HepG2 (cell line): ENCODE results near the gene NACC2. TPM values are rescaled to one million over a fixed set of nuclear protein-coding genes. Genes with fewer than 3 reads are reported as not detected.

Experiments
- EED ChIP-seq: sonication (generic); formaldehyde crosslinking; IDR thresholded peaks from 2 replicates; pipeline ENCODE4 v1.5.0; 2020; ENCODE audit warnings: mild to moderate bottlenecking, missing genetic modification reagents
- GZF1 ChIP-seq: sonication (generic); formaldehyde crosslinking; IDR thresholded peaks from 2 replicates; pipeline ENCODE4 v1.5.1; 2020; ENCODE audit warnings: mild to moderate bottlenecking, missing genetic modification reagents
- KLF9 ChIP-seq: IDR thresholded peaks from 2 replicates; pipeline ENCODE4 v1.6.1; 2016; ENCODE audit warnings: low read depth
- MTF1 ChIP-seq: sonication (generic); formaldehyde crosslinking; IDR thresholded peaks from 2 replicates; pipeline ENCODE4 v1.5.0; 2020; ENCODE audit warnings: missing genetic modification reagents
- NFE2 ChIP-seq: sonication (generic); formaldehyde crosslinking; IDR thresholded peaks from 2 replicates; pipeline ENCODE4 v1.4.0; 2020; ENCODE audit warnings: missing genetic modification reagents
- PAF1 ChIP-seq: IDR thresholded peaks from 2 replicates; pipeline ENCODE4 v1.6.1; 2016; ENCODE audit warnings: missing genetic modification reagents, missing compliant biosample characterization
- PHF5A ChIP-seq: IDR thresholded peaks from one replicate; pipeline ENCODE4 v1.6.1; 2018; ENCODE audit warnings: low read depth, missing genetic modification reagents; ENCODE audit not compliant: unreplicated experiment
- PPARG ChIP-seq: conservative IDR thresholded peaks from 2 replicates; pipeline ENCODE4 v1.6.1; 2016; ENCODE audit warnings: missing biosample characterization, missing genetic modification reagents
- REL ChIP-seq: sonication (generic); formaldehyde crosslinking; conservative IDR thresholded peaks from 2 replicates; pipeline ENCODE4 v1.8.0; 2022; ENCODE audit warnings: mild to moderate bottlenecking, missing genetic modification reagents, moderate library complexity
- SMAD9 ChIP-seq: sonication (generic); formaldehyde crosslinking; IDR thresholded peaks from 2 replicates; pipeline ENCODE4 v1.5.1; 2020; ENCODE audit warnings: mild to moderate bottlenecking, missing genetic modification reagents
- SRSF1 ChIP-seq: fragments of 200-400 bp; formaldehyde crosslinking; optimal IDR thresholded peaks from 2 replicates; pipeline ENCODE3; 2017; ENCODE audit warnings: mild to moderate bottlenecking, low read depth, low read length, moderate library complexity
- TARDBP ChIP-seq: sonication (generic); formaldehyde crosslinking; IDR thresholded peaks from 2 replicates; pipeline ENCODE4 v1.8.0; 2022; ENCODE audit warnings: mild to moderate bottlenecking, missing genetic modification reagents
- TCF7 ChIP-seq: sonication (generic); IDR thresholded peaks from 2 replicates; pipeline ENCODE4 v1.6.1; 2016; ENCODE audit warnings: antibody characterized with exemption, low read depth
- ZNF501 ChIP-seq: sonication (generic); formaldehyde crosslinking; IDR thresholded peaks from 2 replicates; pipeline ENCODE4 v1.5.1; 2020; ENCODE audit warnings: mild to moderate bottlenecking, moderate library complexity, missing genetic modification reagents
- ZNF562 ChIP-seq: sonication (generic); formaldehyde crosslinking; IDR thresholded peaks from 2 replicates; pipeline ENCODE4 v1.8.0; 2022; ENCODE audit warnings: missing genetic modification reagents, borderline replicate concordance
- polyA plus RNA-seq, 8 experiments: library from polyadenylated mRNA; depleted of rRNA in 3 of 8; stranded (reverse) in 7 of 8; unstranded in 1 of 8; fragments of >200 nt; fragmentation: Illumina TruSeq in 4 of 8; extraction: Trizol in 4 of 8; gene quantifications; 2 replicates each; pipeline versions ENCODE4 v1.2.1 to v1.2.3, GENCODE V29; 2011 to 2016; ENCODE audit warnings: low read depth in 4 of 8, missing spikeins in 1 of 8, mixed read lengths in 1 of 8; ENCODE audit not compliant: insufficient read depth in 1 of 8
- total RNA-seq, 5 experiments: library from RNA; depleted of rRNA; stranded (reverse); fragments of >200 nt; fragmentation: Illumina TruSeq; extraction: Trizol; gene quantifications; 2 replicates each; pipeline ENCODE4 v1.2.3, GENCODE V29; 2016; ENCODE audit warnings: low read depth in 1 of 5
- TF ChIP-seq, protein P1 (sequence below): sonication (generic); formaldehyde crosslinking; IDR thresholded peaks from 2 replicates; pipeline ENCODE4 v1.8.0; 2022; ENCODE audit warnings: mild to moderate bottlenecking, missing genetic modification reagents, borderline replicate concordance
- TF ChIP-seq, protein P2 (sequence below): sonication (generic); formaldehyde crosslinking; IDR thresholded peaks from 2 replicates; pipeline ENCODE4 v1.4.0; 2020; ENCODE audit warnings: mild to moderate bottlenecking, missing genetic modification reagents
- TF ChIP-seq, protein P3 (sequence below): sonication (generic); formaldehyde crosslinking; IDR thresholded peaks from 2 replicates; pipeline ENCODE4 v1.8.0; 2022; ENCODE audit warnings: missing genetic modification reagents, mild to moderate bottlenecking, inconsistent platforms, borderline replicate concordance

The NACC2 gene
- total and polyA plus RNA-seq, 2 of the 13 experiments (the other 11 are each of a cell fraction or from before 2014, with no cell fraction given) = 5.9 to 12.3 TPM

DNA sequence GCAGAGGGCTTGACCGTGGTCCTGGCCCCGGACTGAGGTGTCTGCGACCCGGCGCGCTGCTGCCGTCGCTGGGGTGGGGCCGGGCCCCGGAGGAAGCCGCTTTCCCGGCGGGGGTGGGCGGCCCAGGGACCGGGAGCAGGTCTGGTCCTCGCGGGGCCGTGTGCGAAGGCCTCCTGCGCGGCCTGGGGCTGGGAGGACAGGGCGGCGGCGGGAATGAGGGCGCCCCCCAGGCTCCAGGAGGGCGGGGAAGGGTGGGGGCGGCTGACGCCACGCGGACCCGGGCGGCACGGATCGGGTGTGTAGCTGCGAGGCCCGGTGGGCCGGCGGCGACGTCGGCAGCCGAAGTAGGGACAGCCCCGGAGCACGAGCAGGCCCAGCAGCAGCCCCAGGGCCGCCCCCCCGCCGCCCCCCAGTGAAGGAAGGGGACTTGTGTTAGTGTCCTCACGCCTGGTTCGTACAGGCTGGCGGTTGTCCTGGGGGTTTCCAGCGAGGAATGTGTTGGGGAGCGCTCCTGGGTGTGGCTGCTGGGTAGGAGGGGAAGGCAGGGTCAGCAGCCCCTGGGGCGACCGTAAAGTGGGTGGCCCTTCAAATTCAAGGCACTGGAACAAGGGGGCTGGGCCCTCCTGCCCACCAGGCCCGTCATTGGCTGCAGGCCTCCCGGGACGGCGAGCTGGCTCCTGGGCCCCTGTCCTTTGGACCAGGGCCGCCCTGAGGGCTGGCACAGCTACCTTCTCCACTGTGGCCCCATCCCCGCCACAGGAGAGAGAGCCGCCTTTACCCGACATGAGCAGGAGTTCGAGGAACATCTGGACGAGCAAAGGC lies 24.2 kb upstream of the NACC2 start (continued):
- TF ChIP-seq, protein P1, sequence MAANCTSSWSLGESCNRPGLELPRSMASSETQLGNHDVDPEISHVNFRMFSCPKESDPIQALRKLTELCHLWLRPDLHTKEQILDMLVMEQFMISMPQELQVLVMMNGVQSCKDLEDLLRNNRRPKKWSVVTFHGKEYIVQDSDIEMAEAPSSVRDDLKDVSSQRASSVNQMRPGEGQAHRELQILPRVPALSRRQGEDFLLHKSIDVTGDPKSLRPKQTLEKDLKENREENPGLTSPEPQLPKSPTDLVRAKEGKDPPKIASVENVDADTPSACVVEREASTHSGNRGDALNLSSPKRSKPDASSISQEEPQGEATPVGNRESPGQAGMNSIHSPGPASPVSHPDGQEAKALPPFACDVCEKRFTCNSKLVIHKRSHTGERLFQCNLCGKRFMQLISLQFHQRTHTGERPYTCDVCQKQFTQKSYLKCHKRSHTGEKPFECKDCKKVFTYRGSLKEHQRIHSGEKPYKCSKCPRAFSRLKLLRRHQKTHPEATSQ (CRISPR knock-in tag) = no peak
- TF ChIP-seq, protein P2, sequence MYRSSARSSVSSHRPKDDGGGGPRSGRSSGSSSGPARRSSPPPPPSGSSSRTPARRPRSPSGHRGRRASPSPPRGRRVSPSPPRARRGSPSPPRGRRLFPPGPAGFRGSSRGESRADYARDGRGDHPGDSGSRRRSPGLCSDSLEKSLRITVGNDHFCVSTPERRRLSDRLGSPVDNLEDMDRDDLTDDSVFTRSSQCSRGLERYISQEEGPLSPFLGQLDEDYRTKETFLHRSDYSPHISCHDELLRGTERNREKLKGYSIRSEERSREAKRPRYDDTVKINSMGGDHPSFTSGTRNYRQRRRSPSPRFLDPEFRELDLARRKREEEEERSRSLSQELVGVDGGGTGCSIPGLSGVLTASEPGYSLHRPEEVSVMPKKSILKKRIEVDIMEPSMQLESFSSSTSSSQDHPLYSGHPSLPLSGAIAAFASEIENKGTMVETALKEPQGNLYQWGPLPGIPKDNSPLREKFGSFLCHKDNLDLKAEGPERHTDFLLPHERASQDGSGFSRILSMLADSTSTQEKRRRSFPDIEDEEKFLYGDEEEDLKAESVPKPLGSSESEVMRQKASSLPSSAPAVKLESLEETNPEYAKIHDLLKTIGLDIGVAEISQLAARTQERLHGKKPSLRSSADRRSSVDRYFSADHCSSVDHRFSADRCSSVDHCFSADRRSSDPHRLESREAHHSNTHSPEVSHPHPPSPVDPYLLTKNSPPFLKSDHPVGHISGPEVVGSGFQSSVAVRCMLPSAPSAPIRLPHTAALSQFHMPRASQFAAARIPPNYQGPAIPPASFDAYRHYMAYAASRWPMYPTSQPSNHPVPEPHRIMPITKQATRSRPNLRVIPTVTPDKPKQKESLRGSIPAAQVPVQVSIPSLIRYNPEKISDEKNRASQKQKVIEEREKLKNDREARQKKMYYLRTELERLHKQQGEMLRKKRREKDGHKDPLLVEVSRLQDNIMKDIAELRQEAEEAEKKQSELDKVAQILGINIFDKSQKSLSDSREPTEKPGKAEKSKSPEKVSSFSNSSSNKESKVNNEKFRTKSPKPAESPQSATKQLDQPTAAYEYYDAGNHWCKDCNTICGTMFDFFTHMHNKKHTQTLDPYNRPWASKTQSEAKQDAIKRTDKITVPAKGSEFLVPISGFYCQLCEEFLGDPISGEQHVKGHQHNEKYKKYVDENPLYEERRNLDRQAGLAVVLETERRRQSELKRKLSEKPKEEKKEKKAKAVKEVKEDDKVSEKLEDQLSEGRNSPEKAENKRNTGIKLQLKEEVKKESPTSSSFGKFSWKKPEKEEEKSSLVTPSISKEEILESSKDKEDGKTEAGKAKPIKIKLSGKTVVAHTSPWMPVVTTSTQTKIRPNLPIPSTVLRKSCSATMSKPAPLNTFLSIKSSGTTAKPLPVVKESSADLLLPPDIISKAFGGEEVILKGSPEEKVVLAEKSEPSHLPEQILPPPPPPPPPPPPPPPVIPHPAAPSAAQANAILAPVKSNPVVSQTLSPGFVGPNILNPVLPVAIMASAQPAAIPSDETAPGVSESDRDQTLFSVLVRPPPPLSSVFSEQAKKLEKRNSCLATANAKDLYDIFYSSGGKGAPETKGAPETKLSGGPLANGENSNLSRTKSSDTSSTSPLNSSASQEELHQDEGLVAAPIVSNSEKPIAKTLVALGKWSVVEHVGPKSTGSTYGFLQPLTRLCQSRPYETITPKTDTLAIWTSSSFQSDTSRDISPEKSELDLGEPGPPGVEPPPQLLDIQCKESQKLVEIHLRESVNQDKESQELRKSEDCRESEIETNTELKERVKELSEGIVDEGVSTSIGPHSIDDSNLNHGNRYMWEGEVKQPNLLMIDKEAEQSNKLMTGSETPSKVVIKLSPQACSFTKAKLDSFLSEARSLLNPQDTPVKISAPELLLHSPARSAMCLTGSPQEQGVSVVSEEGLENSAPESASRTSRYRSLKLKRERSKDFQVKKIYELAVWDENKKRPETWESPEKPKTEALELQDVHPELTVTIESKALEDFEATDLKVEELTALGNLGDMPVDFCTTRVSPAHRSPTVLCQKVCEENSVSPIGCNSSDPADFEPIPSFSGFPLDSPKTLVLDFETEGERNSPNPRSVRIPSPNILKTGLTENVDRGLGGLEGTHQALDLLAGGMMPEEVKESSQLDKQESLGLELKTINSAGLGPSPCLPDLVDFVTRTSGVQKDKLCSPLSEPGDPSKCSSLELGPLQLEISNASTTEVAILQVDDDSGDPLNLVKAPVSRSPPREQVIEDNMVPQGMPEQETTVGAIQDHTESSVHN (CRISPR knock-in tag) = 0 out of 2 replicates have a peak, but pooled peaks have one; percentile 37
- TF ChIP-seq PPARG (CRISPR knock-in tag) = no peak; the same call in 1 of the 2 replicates
- peak; percentile 73 for TF ChIP-seq ZNF501 (CRISPR knock-in tag)
- TF ChIP-seq REL = 0 out of 2 replicates have a peak, but pooled peaks have one; percentile 73
- no peak for TF ChIP-seq GZF1 (CRISPR knock-in tag)
- 0 out of 2 replicates have a peak, but pooled peaks have one; percentile 58 for TF ChIP-seq SMAD9 (CRISPR knock-in tag)
- TF ChIP-seq ZNF562 (CRISPR knock-in tag) = peak; percentile 62; the same call in 1 of the 2 replicates
- TF ChIP-seq MTF1 (CRISPR knock-in tag) = no peak
- TF ChIP-seq TCF7 = no peak
- TF ChIP-seq EED (CRISPR knock-in tag) = peak; percentile 76
- TF ChIP-seq NFE2 (CRISPR knock-in tag) = no peak
- peak; percentile 72 for TF ChIP-seq SRSF1
- no peak for TF ChIP-seq TARDBP
- TF ChIP-seq KLF9 (CRISPR knock-in tag) = no peak
- TF ChIP-seq PAF1 = no peak; the same call in 1 of the 2 replicates
- TF ChIP-seq, protein P3, sequence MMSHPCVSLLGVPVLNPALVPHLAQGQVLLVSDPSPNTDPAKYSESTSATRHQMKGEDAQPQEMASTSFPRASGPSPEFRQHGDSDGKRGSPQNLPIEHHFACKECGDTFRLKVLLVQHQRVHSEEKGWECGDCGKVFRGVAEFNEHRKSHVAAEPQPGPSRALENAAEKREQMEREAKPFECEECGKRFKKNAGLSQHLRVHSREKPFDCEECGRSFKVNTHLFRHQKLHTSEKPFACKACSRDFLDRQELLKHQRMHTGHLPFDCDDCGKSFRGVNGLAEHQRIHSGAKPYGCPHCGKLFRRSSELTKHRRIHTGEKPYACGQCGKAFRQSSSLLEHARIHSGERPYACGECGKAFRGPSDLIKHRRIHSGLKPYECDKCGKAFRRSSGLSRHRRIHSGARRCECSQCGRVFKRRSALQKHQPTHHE (CRISPR knock-in tag) = no peak
- peak; percentile 57 for TF ChIP-seq PHF5A (CRISPR knock-in tag)
